HG03520 (cell line): ENCODE data around the gene ADGRL3.
"Not testable (repeated sequence)": the region's sequence is repeated elsewhere in the genome, so short reads cannot be mapped to it uniquely, and the experiment has no call there.

Experiments
- ATAC-seq: cut with Tn5 transposase; IDR thresholded peaks from one replicate; pipeline ENCODE4 v1.9.1; 2021; ENCODE audit warnings: mild to moderate bottlenecking, moderate library complexity; ENCODE audit not compliant: unreplicated experiment

ADGRL3 gene

DNA sequence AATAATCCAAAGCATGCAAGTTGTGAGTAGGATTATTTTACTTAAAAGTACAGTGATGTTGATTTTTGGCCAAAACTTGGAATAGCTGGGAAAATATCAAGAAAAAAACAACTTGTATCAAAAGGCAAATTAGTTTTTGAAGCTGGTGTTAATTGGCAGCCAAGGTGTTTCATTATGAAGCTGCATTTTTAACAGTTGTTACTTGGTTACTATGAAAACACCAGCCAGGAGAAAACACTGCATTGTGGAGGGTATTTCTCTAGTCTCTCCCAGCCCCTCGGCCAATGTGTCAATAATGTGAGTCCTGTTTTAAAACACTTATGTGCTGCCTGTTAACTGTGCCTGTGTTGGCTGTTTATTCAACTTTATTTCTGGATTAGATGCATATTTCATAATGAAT lies 733.4 kb downstream of the ADGRL3 start:
- ATAC-seq, result no peak

DNA sequence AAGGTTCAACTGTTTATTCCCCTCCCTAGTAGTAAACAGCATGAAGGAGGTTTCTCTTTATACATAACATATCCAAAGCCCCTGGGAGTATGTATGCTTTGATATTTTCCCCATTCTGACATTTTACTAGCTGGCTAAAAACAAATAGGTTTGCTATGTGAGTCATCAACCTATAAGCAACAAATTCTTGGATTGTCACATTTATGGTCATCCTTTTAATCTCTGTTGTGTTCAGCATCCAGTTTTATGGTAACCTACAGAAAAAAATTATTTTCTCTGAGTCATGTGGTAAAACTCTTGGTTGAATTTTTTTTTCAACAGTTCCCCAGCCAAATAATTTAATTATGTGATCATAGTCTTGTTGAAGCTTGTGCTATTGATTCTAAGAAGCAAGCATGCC lies 734.1 kb downstream of the ADGRL3 start:
- ATAC-seq, result no peak

DNA sequence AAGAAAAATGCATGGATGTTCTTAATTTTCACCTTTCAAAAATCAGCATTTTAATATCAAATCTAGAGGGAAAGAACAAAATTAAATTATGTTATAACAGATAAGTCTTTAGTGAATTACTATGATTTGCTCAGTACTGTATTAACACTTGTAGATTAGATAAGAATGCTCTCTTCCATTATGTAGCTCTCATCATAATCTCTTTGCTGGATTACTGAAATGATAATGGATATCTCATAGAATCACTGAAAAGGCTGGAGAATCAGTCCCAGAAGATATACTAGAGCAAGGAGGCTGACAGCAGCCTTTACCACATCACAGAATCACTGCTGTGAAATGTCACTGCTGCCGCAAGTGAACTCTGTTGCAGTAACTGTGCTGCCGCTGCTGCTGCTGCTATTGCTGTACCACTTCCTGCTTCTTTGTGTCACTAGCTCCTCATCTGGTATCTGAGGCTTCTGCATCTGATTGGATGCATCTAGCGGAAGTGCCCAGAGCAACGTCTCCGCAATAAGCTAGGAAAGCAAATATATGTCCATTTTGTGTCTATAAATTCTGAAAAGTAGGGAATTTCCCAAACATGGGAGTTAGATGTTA lies 738.2 kb downstream of the ADGRL3 start:
- no peak for ATAC-seq

DNA sequence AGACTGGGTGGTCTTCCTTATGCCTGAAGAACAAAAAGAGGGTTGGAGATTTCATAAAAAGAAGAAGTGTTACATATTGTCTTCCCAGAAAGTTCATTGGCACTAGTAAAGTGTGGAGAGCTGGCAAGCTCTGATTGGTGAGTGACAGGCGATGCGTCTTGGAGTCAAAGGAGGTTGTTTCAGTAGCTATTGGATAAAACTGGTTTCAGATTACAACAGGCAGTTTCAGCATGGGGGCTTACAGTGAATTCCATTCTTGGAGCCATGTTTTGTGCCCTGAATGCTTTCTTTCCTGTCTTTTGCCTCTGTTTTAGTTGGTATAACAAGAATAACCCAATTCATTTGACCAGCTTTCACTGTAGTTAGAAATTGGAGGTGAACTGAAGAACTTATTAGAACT lies 750.5 kb downstream of the ADGRL3 start:
- no peak for ATAC-seq

DNA sequence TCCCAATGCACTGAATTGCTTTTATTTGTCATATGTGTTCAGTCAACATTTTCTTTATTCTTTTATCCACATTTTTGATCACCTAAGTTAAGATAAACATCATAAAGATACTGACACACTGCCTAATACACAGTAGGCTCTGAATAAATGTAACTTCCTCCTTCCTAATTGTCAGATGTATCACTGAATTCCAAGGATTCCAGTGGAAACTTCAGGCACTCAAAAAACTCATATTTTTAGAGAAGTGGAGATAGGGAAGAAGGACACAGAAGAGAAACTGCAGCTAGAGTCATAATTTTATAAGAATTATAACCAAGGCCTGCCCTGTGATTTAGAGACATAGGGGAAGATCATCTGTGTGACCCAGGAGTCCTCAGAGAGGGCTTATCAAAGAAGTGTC lies 753.3 kb downstream of the ADGRL3 start:
- no peak for ATAC-seq

DNA sequence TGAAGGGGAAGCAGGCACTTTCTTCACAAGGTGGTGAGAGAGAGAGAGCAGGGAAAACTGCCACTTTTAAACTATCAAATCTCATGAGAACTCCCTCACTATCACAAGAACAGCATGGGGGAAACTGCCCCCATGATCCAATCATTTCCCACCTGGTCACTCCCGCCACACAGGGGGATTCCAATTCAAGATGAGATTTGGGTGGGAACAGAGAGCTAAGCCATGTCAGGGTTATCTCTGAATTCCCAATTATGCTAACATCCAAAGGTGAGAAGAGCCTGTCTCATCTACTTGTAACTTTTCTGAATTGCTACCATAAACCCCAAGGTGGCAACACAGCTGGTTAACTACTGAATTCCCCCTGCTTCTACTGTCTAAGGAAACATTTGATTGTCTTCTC lies 758.5 kb downstream of the ADGRL3 start:
- no peak for ATAC-seq

DNA sequence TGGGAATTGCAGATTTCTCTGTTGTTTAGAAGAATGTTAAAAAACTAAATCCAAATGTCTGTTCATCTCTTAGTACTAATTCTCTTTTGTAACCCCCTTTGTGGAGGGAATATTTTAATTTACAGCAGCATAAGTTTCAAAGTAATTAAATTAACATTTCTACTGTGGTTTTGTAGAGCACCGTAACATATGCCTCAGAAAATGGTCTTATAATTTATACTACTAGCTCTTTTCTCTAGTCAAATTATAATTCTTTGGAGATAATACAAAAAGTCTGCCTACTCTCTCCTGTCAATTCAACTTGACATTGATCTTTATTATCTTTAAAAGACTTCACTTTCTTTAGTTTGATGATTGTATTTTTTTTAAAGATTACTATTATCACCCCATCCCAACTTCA lies 759.0 kb downstream of the ADGRL3 start:
- ATAC-seq, result no peak

DNA sequence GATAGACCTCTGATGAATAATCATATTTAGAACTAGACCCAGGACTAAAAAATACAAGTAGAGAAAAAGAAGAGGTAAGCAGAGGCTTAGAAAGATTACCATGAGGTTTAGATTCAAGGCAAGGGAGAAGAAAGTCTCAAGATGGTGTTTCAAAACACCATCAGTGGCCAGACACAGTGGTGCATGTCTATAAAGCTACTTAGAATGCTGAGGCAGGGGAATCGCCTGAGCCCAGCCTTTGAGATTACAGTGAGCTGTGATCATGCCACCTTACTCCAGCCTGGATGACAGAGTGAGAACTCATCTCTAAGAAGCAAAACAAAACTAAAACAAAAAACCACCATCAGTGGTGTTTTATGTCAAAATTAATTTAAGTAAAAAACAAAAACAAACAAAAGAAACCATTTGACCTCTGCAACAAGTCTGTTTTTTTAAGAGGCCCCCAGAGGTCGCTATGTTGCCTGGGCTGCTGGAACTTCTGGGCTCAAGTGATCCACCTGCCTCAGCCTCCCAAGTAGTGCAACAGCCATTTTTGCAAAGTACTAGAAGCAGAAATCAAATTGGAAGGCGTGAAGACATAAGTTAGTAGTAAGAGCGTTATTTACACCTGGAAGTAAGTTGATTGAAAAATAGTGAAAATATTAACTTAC lies 784.3 kb downstream of the ADGRL3 start:
- no peak for ATAC-seq

DNA sequence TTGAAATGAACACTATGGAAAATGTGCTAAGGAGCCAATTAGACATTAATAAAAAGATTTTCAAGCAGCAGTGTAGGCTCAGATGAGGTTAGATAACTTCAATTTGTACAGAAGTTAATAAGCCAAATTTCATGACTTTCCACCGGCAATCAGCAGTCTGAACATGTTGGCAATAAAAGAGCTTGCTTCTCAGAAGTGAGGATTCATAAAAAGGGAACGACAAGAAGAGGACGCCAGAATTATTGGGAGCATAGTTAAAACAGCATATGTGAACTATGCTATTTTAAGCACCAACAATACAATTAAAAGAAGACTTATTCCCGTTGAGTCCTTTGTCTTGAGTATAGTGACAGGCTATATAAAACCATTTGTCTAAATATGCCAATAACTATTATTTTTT lies 785.3 kb downstream of the ADGRL3 start:
- no peak for ATAC-seq

DNA sequence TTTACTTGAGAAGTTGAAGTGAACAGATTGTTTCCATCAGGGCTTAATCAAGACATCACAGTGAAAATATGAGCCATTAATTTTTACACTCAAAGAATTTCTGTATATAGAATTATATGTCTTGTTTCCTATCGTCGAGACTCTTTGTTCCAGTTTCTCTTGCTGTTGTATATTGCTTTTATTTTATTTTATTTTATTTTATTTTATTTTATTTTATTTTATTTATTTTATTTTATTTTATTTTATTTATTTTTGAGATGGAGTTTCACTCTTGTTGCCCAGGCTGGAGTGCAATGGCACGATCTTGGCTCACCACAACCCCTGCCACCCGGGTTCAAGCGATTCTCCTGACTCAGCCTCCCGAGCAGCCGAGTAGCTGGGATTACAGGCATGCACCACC lies 786.8 kb downstream of the ADGRL3 start:
- not testable (repeated sequence) for ATAC-seq

DNA sequence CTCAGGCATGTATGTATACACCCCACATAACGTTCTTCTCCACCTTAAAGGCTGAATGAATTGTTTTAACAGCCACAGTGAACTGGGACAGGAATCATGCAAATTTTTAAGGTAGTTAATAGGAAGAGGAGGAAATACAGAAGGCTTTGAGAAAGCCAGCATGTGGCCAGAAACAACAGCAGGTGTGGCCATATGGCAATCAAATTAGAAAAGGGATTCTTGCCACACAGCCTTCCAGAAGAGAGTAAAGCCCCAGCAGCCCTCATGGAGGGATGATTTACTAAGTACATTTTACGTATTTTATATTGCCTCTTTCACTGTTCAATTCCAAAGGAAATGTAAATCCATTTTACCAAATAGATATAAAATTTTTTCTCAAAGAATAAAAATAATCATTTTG lies 792.2 kb downstream of the ADGRL3 start:
- no peak for ATAC-seq

DNA sequence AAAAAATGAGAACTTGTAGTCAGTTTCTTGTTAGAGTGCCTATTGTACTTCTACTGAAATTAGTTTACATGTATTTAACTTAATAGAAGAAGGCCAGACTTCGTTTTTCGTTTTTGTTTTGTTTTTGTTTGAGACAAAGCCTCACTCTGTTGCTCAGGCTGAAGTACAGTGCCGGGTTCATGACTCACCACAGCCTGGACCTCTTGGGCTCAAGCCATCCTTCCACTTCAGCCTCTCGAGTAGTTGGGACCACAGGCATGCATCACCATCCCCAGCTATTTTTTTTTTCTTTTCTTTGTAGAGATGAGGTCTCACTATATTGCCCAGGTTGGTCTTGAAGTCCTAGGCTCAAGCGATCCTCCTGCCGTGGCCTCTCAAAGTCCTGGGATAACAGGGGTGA lies 793.9 kb downstream of the ADGRL3 start:
- no peak for ATAC-seq

DNA sequence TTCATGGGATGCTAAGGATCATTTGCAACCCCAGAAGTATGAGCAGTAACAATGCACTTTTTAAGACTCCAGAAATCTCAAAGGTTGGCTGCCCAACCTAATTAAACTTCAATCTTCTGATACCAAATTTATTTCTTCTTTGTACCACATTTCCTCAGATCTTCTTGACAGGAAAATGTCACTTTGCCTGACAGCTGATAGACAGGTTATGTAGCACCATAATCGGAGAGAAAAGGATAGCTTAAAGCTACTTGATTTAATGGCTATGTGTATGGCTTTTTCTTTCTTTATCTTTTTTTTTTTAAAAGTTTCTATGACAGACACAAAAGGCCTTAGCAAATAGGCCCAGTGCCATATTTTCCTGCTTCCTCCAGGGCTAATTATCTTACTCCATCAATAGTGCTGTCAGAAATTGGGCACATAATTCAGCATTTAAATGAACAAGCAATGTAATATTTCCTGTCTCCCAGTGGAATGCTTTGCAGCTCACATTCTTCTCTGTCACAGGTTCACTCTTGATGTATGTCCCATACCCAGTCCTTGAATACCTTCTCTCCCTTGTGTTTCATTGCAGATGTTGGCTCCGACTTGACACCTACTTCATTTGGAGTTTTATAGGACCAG lies 795.7 kb downstream of the ADGRL3 start:
- ATAC-seq, result no peak

DNA sequence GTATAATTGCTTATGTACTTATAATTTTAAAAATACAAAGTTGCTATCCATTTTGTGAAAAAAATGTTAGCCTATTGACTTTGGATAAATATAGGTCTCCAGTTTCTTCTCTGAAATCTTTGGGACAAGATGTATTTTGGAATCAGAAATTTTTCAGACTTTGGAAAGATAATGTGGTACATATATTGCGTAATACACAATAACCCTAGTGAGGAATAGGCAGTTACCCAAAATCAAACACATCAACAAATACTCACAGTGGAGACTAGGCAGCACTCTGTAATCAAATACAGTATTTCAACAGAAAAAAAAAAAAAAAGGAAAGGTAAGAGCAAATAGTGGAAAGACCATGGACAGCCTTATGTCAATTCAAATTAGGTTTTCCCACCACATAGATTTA lies 796.8 kb downstream of the ADGRL3 start:
- ATAC-seq, result no peak

DNA sequence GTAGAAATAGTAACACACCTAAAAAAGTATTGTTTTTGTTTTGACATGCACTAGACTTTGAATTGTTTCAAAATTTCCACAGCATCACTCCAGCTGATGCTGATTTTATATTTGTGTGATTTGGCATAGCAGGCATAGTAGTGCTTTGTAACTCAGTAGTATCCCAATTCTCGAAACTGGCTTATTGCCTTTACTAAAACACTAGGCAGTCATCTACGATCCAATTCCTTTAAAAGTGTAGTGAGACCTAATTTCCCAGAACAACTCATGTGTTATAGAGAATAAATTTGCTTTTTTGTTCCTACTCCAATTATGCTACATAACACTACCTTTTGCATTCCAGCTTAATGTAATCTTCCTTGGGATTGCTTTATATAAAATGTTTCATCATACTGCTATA lies 797.7 kb downstream of the ADGRL3 start:
- no peak for ATAC-seq

DNA sequence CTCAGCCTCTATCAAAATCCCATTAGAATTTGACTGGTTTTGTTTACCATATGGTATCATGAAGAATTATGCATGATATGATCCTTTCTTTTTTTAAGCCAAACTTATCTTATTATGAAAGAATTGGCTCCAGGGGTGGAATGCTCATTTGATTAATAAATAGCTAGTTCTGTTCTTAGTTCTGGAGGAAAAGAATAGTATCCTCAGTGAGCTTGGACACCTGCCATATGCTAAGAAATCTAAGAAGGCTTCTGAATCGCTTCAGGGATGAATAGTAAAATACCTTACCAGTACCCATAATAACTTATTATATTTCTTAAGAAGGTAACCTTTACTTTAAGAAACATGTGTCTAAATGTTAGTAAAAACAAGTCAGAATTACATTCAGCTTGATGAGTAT lies 803.6 kb downstream of the ADGRL3 start:
- no peak for ATAC-seq

DNA sequence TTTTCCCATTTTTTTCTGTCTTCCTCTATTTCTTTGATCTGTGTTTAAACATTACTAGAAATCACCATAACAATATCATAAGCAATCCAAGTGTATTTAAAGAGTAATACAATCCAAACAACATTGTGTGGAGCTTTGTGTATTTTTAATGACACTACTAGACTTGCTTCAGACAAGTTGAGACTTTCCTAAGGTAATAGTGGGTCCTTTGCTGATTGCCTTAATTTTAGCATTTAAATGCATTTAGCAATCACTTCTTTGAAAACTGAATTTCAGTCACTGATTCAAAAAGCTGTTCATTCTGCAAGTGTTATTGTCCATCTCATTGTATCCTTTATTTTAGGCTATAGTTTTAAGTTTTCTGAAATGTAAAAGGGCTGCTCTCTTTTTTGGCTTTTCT lies 804.8 kb downstream of the ADGRL3 start:
- ATAC-seq, result no peak

DNA sequence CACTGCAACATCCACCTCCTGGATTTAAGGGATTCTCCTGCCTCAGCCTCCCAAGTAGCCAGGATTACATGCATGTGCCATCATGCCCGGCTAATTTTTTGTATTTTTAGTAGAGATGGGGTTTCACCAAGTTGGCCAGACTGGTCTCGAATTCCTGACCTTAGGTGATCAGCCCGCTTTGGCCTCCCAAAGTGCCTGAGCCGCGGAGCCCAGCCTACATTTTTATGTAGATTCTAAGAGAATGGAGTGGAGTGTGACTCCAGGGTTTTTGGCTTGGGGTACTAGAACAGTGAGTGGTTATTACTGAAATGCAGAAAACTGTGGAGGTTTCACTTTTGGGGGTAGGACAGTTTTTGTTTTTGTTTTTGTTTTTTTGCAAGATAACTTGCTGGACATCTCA lies 806.0 kb downstream of the ADGRL3 start:
- ATAC-seq, result no peak

DNA sequence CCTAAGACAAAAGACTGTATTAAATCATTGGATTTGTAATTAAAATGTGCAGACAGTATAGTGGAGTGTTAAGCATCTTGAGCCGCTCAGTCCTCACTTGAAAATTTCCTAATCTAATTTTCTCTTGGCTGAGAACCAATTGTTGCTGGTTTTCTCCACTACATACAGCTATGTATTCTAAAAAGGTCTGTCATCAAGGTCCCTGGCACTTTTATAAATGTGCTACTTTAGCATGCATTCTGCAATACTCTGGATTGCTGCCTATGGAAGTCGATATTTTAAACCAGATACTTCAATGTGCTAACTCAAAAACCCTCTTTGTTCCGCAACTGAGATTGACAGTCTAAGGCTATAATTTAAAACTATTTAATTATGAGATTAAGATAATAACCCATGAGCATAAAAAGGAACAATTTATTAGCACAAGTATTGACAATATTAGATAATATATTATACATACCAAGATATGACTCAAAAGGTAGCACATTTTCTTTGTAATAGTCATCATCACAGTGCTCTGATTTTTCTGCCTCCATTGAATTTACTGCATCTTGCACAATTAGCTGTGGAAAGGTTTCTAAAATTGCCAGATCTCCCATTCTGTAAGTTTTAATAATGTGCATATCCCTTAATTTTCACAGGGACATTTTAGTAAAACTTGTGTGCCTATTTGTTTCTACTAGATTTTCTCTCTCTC lies 815.1 kb downstream of the ADGRL3 start:
- ATAC-seq, result no peak

DNA sequence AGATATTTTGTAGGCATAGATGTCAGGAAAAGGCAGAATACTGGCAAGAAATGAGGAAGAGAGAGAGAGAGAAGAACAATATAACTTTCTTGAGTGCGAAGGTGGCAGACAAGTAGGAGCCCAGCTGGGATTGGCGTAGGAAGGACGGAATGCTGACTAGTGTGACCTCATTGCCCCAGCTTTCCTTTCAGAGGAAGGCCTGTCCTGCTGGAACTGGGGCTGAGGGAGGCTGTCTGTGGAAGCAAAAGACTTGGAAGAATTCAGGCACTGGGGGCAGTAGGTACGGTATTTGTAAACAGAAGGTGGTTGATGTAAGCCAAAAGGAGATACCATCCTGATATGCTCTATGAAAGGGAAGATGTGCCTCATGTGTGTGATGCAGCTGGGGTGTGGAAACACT lies 818.4 kb downstream of the ADGRL3 start:
- no peak for ATAC-seq

DNA sequence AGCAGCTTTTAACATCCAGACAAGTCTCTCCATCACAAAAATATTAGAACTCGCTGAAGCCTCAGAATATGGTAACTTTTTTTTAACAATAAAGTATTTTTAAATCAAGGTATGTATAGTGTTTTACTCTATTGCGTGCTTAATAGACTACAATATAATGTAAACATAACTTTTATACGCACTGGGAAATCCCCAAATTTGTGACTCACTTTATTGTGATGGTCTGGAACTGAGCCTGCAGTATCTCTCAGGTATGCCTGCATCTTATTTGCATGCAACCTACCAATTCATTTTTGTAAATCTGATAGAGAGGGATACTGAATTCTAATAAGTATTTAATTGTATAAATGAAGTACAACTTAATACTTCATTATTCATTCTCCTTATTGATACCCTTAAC lies 823.5 kb downstream of the ADGRL3 start:
- no peak for ATAC-seq

DNA sequence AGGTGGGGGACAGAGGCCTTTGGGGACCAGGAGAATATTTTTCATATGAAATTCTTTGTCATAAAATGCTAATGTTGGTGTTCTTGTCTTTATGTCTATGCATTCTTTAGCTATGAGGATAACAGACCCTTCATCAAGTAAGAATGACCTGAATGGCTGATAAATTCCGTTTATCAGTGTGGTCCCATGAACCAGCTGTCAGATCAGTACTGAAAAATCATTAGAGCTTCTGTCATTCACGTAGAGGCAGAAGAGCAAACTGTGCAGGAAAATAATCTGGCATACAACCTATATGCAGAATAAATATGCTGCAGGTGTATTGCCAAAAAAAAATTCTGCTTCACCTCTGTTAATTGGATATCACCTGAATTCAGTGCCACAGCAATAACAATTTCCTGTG lies 828.6 kb downstream of the ADGRL3 start:
- no peak for ATAC-seq
